ENCODE measurements around the gene ABLIM3. TPM values are rescaled to one million over a fixed set of nuclear protein-coding genes. Genes with fewer than 3 reads are reported as not detected.

Gene ABLIM3
- total RNA-seq, 4 donors from 2014 or later = 1.6 to 26.4 (median 5.7) TPM

DNA sequence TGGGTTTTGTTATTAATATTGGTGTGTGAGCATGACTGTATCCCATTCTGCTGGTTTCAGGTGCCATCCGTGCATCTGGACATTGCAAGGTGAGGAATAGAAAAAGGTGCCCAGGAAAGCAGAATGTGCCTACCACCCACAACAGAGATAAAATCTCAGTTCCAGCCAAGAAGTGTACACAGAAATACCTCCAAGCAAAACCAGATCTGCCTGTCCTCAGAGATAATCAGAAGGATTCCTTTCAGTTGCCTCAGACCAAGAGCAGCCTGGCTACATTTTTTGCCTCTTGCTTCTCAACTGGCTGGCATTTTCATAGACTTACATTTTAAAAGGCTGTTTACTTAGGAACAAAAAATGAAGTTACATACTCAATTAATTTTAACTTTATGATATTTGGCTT, 12.1 kb upstream of the ABLIM3 start:
- no peak for TF ChIP-seq POLR2A (IDR thresholded peaks at IDR 0.05)
- TF ChIP-seq, protein P1, sequence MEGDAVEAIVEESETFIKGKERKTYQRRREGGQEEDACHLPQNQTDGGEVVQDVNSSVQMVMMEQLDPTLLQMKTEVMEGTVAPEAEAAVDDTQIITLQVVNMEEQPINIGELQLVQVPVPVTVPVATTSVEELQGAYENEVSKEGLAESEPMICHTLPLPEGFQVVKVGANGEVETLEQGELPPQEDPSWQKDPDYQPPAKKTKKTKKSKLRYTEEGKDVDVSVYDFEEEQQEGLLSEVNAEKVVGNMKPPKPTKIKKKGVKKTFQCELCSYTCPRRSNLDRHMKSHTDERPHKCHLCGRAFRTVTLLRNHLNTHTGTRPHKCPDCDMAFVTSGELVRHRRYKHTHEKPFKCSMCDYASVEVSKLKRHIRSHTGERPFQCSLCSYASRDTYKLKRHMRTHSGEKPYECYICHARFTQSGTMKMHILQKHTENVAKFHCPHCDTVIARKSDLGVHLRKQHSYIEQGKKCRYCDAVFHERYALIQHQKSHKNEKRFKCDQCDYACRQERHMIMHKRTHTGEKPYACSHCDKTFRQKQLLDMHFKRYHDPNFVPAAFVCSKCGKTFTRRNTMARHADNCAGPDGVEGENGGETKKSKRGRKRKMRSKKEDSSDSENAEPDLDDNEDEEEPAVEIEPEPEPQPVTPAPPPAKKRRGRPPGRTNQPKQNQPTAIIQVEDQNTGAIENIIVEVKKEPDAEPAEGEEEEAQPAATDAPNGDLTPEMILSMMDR (IDR thresholded peaks at IDR 0.05) = no peak
- H3K36me3 ChIP-seq = no peaks in the 10 kb centered on the region
- no peak overlapping the region for H3K27ac ChIP-seq
- no peak overlapping the region for H3K4me3 ChIP-seq
- H3K27me3 ChIP-seq = no peaks in the 10 kb centered on the region
- no peaks in the 10 kb centered on the region for H3K9me3 ChIP-seq
- no peaks in the 10 kb centered on the region for H3K4me1 ChIP-seq
- no peak for DNase-seq

DNA sequence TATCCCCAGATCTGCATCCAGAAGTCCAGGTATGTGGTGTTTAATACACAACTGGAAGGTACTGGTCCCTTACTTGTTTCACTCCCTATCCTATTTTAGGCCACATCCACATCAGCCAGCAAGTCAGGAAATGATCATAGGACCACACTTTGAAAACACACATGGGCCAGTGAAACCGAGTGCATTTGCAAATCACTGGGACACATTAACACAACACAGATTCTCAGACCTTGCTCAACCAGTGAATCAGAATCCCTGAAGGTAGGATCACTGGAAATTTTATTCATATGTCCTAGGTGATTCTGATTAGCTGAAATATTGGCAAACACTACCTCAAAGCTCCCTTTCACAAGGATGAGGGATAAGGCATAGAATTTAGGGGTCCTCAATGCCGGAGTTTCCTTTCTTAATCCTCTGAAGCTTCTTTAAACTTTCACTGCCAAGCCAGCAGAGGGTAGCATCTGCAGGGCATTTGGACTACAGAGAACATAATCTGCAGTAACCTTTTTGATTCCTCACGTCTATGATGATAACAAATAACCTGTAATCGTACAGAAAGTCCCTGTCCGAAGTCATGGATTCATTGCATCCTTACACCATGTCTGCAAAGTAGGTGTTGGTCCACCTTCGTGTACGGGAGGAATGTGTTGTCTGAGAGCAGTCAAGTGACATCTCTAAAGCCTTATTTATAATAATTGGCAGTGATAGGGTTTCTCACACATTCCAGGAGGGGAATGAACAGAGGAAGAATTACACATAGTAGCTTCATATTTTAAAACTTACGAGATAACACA, 11.0 kb upstream of the ABLIM3 start:
- Histone ChIP-seq H3K27me3 (no peaks in the 10 kb centered on the region), H3K9me3 (no peaks in the 10 kb centered on the region), H3K36me3 (no peaks in the 10 kb centered on the region), H3K4me1 (no peaks in the 10 kb centered on the region), H3K4me3 (no peak overlapping the region), H3K27ac (no peak overlapping the region)
- DNase-seq = no peak
- TF ChIP-seq, protein P1 (IDR thresholded peaks at IDR 0.05) = no peak
- no peak for TF ChIP-seq POLR2A (IDR thresholded peaks at IDR 0.05)

DNA sequence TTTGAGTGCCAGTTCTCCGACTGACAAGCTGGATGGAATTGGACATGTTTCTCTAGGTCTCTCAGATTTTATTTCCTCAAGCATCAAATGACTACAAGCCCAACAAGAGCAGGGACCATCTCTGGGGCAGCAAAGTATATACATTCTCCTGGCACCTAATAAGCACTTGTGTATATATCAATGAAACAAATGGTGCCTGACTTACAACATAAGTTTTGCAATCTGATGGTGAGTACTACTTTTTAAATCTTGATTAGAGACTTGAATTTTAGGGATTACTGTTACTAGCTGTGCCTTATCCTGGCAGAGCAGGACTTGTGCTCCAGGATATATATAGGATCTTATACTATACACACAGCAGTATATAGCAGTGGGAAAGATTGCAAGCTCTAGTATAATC, 8.8 kb upstream of the ABLIM3 start:
- Histone ChIP-seq H3K4me1 (no peaks in the 10 kb centered on the region), H3K4me3 (no peak overlapping the region), H3K36me3 (no peaks in the 10 kb centered on the region), H3K27ac (no peak overlapping the region), H3K9me3 (no peaks in the 10 kb centered on the region), H3K27me3 (no peaks in the 10 kb centered on the region)
- DNase-seq = no peak
- TF ChIP-seq POLR2A (IDR thresholded peaks at IDR 0.05) = no peak
- TF ChIP-seq, protein P1 (IDR thresholded peaks at IDR 0.05) = no peak

DNA sequence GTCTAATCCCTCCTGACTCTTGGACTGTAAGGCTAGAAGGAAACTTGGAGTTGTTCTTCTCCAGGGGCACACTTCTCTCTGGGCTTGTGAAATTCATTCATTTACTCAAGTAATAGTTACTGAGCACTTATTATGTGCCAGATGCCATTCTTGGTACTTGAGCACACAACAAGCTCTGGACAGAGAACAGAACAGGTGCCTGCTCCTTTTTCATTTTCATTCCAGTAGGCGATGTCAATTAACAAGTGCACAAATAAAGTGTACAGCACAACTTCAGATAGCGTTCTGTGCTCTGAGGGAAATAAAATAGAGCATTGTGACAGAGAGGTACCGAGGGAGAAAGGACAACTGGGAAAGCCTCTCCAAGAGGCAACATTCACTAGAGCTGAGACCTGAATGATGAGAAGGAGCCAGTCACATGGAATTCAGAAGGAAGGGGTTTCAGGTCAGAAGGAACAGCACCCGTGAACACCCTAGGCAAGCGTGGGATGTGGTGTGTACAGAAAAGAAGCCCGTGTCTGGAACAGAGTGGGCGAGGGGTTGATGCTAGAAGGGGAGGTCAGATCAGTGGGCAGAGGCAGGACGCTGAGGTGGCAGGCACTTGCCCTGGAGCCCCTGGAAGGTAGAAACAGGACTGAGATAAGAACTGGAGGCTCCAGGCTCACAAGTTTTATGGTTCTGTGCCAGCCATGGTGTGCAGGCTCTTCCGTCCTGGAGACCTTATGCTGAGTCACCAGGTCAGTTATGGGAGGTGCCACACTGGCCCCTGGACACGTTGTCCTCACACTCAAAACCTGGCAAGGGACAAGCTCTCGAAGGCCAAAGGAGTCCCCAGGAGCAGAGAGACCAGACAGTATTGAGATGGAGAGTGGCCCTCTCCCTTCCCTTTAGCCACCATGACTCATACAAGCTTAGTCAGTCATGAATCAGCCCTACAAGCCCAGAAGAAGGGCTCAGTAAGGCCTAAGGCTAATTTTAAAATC, 7.2 kb upstream of the ABLIM3 start:
- no peak for DNase-seq
- Histone ChIP-seq H3K4me1 (no peaks in the 10 kb centered on the region), H3K27ac (no peak overlapping the region), H3K9me3 (no peaks in the 10 kb centered on the region), H3K4me3 (no peak overlapping the region), H3K27me3 (no peaks in the 10 kb centered on the region), H3K36me3 (no peaks in the 10 kb centered on the region)
- TF ChIP-seq POLR2A (IDR thresholded peaks at IDR 0.05) = no peak
- TF ChIP-seq, protein P1 (IDR thresholded peaks at IDR 0.05) = no peak

DNA sequence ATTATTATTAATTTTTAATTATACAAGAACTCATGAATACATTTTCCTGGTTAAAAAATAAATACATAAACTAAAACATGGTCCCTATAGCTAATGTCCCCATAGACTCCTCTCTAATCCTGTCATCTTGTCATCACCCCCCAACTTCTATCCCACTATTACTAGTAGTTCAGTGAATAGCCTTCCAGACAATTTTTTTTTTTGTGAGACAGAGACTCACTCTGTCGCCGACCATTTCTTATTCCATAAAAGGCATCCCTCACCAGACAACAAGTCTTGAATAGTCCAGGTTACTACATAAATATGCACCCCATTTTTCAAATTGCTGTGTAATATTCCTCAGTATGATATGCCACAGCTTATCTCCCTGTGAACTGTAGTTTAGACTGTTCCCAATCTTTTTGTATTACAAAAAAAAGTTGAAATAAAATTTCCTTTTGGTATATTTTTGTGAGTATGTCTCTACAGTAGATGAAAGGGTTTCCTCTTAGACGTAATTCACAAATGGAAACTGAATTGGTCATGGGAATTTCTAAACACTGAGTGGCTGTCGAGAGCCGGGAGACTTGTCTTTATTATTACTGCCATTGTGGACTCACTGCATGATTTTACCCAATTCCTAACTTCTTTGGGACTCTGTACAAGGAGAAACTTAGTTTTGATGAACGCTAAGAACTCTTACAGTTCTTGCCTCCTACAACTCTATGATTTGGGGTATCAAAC, 6.4 kb upstream of the ABLIM3 start:
- no peaks in the 10 kb centered on the region for H3K9me3 ChIP-seq
- H3K4me1 ChIP-seq = no peaks in the 10 kb centered on the region
- H3K27me3 ChIP-seq = no peaks in the 10 kb centered on the region
- H3K27ac ChIP-seq = no peak overlapping the region
- TF ChIP-seq, protein P1 (IDR thresholded peaks at IDR 0.05) = no peak
- TF ChIP-seq POLR2A (IDR thresholded peaks at IDR 0.05) = no peak
- H3K36me3 ChIP-seq = no peaks in the 10 kb centered on the region
- H3K4me3 ChIP-seq = no peak overlapping the region
- DNase-seq = no peak

Data from Peyer's patch (tissue), 4 donors.